OCI-LY3 (cell line): ENCODE measurements around the gene TNFRSF18.

ENCODE experiments used
- EZH2phosphoT487 ChIP-seq: fragments of 200-600 bp; shearing (Covaris generic); IDR thresholded peaks from 2 replicates; pipeline ENCODE4 v1.6.1; 2018; ENCODE audit warnings: antibody characterized with exemption, mixed run types, low read depth
- TF ChIP-seq, protein P1 (sequence below): fragments of 200-600, 300-600 bp; sonication (generic); IDR thresholded peaks from 2 replicates; pipeline ENCODE4 v1.5.1; 2014; ENCODE audit warnings: antibody characterized with exemption, low read length, low read depth

DNA sequence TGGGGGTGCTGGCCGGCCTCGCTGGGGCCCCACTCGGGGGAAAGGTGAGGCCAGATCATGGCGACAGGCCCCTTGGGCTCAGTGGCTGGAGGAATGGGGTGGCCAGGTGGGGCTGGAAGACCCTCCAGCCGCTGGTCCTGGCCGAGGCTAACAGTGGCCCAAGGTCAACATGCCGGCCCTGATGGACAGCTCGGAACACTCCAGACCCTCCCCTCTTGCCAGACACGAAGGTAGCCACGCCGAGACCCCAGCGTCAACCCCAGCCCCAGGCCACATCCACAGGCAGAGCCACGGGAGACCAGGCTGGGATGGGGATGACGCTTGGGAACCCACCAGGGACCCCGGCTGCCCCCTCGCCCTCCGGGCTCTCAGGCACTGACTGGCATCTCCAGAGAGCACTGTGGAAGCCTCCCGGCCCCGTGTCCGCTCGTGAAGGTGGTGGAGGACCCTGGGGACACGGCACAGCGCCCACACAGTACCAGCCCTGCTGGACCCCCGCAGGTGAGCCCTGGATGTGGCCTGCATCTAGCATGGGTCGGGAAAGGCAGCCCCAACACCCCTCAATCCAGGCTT is 41.0 kb upstream of the TNFRSF18 start:
- no peak for TF ChIP-seq EZH2phosphoT487
- TF ChIP-seq, protein P1, sequence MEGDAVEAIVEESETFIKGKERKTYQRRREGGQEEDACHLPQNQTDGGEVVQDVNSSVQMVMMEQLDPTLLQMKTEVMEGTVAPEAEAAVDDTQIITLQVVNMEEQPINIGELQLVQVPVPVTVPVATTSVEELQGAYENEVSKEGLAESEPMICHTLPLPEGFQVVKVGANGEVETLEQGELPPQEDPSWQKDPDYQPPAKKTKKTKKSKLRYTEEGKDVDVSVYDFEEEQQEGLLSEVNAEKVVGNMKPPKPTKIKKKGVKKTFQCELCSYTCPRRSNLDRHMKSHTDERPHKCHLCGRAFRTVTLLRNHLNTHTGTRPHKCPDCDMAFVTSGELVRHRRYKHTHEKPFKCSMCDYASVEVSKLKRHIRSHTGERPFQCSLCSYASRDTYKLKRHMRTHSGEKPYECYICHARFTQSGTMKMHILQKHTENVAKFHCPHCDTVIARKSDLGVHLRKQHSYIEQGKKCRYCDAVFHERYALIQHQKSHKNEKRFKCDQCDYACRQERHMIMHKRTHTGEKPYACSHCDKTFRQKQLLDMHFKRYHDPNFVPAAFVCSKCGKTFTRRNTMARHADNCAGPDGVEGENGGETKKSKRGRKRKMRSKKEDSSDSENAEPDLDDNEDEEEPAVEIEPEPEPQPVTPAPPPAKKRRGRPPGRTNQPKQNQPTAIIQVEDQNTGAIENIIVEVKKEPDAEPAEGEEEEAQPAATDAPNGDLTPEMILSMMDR: no peak
